Measurements from ENCODE around the gene MCC.
"Not testable (repeated sequence)": the region's sequence is repeated elsewhere in the genome, so short reads cannot be mapped to it uniquely, and the experiment has no call there.

DNA sequence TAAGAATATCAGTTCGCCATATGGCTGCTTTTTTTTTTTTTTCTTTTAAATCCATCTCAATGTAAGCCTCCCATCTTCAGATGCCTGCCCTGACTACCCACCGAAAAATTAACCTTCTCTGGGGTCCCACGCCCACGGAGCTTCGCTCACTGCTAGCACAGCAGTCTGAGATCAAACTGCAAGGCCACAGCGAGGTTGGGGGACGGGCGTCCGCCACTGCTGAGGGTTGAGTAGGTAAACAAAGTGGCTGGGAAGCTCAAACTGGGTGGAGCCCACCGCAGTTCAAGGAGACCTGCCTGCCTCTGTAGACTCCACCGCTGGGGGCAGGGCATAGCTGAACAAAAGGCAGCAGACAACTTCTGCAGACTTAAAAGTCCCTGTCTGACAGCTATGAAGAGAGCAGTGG is 414.6 kb downstream of the MCC start:
- TF ChIP-seq, protein P1, sequence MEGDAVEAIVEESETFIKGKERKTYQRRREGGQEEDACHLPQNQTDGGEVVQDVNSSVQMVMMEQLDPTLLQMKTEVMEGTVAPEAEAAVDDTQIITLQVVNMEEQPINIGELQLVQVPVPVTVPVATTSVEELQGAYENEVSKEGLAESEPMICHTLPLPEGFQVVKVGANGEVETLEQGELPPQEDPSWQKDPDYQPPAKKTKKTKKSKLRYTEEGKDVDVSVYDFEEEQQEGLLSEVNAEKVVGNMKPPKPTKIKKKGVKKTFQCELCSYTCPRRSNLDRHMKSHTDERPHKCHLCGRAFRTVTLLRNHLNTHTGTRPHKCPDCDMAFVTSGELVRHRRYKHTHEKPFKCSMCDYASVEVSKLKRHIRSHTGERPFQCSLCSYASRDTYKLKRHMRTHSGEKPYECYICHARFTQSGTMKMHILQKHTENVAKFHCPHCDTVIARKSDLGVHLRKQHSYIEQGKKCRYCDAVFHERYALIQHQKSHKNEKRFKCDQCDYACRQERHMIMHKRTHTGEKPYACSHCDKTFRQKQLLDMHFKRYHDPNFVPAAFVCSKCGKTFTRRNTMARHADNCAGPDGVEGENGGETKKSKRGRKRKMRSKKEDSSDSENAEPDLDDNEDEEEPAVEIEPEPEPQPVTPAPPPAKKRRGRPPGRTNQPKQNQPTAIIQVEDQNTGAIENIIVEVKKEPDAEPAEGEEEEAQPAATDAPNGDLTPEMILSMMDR (IDR thresholded peaks at IDR 0.05 in 4 of 5, conservative IDR thresholded peaks at IDR 0.05 in 1 of 5): not testable (repeated sequence)
- not testable (repeated sequence) for TF ChIP-seq POLR2A (IDR thresholded peaks at IDR 0.05)
